Mesangial cell (primary cell): ENCODE results near the gene TIGIT. TPM values are rescaled to one million over a fixed set of nuclear protein-coding genes. Genes with fewer than 3 reads are reported as not detected.

ENCODE experiments used
- total RNA-seq: library from RNA; depleted of rRNA; stranded (reverse); fragments of >200 nt; gene quantifications from 2 replicates; pipeline ENCODE4 v1.2.3, GENCODE V29; 2015

TIGIT gene
- not detected in 2 replicates for total RNA-seq

DNA sequence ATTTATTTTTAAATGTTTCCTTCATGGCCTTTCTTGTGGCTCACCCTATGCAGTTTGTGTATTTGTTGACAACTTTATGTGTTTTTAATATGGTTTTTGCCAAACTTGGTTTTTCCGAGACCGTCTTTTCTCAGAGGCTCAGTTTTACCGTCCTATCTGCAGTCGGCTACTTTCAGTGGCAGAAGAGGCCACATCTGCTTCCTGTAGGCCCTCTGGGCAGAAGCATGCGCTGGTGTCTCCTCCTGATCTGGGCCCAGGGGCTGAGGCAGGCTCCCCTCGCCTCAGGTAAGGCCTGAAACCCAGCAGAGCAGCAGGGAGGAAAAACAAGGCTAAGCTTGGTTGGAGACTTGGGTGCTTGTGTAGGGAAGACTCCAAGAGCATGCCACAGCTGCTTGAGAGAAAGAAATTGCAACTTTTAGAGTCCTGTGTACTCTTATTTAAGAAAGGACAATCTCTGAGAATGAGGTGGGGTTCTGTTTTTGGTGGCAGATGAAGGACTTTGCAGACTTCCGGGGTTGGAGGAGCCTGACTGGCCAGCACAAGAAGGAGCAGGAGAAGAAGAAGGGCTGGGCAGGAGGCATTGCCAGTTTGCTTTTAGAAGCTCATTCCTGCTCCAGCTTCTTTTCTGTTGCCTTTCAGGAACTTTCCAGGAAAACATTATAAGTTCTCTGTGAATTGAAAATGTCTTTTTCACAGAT is at the start of gene TIGIT:
TSS of gene TIGIT (plus strand) at position 191 of the 698 bp plus-strand sequence. CDS start at position 225, 34 bp downstream.

Other genes with a start within 250 kb of the TIGIT start
- 0.49 and 1.9 TPM in 2 replicates for gene CCDC191, start 237.5 kb upstream of the TIGIT start, total RNA-seq
- gene QTRT2, start 237.3 kb upstream of the TIGIT start, total RNA-seq, result 9.3 and 9.9 TPM in 2 replicates
- gene DRD3, start 115.0 kb upstream of the TIGIT start, total RNA-seq, result not detected in 2 replicates
- gene ZNF80, start 56.5 kb upstream of the TIGIT start, total RNA-seq, result not detected in 2 replicates